Gastroesophageal sphincter (tissue), 4 donors: ENCODE data around the gene SMG5. TPM values are rescaled to one million over a fixed set of nuclear protein-coding genes. Genes with fewer than 3 reads are reported as not detected.

Experiments used
- ATAC-seq: fragments of 150-250 bp; one replicate; pipeline ENCODE4 v1.9.1; 2016; ENCODE audit warnings: mild to moderate bottlenecking, moderate library complexity
- H3K27ac ChIP-seq, 4 donors: fragments of 200-600 bp; sonication (generic) in 3 of 4; 1 replicate in 3 of 4; 2 replicates in 1 of 4; pipeline ENCODE4 v1.5.1; 2016 to 2019
- H3K27me3 ChIP-seq: fragments of 200-600 bp; sonication (generic); one replicate; pipeline ENCODE4 v1.5.1; 2019
- H3K36me3 ChIP-seq, 2 donors: fragments of 200-600 bp; sonication (generic); one replicate each; pipeline ENCODE4 v1.5.1; 2019; ENCODE audit warnings: control low read depth in 1 of 2
- H3K4me1 ChIP-seq, 3 donors: fragments of 200-600 bp; sonication (generic); 1 replicate in 2 of 3; 2 replicates in 1 of 3; pipeline ENCODE4 v1.5.1; 2016 to 2019; ENCODE audit warnings: control low read depth in 2 of 3
- H3K4me3 ChIP-seq, 2 donors: fragments of 200-600 bp; sonication (generic); one replicate each; pipeline ENCODE4 v1.5.1; 2019; ENCODE audit warnings: mild to moderate bottlenecking in 1 of 2, moderate library complexity in 1 of 2
- H3K9me3 ChIP-seq, 3 donors: fragments of 200-600 bp; sonication (generic); one replicate each; pipeline ENCODE4 v1.5.1; 2017 to 2019; ENCODE audit warnings: control low read depth in 2 of 3
- CTCF ChIP-seq, 4 experiments: fragments of 200-600 bp in 2 of 4; fragments of 450-650 bp in 2 of 4; sonication (generic) in 1 of 4; IDR thresholded peaks; one replicate each; pipeline ENCODE4 v1.5.1; 2017 to 2019; ENCODE audit warnings: antibody characterized with exemption in 4 of 4, mild to moderate bottlenecking in 2 of 4, moderate library complexity in 2 of 4
- EP300 ChIP-seq: sonication (generic); formaldehyde crosslinking; IDR thresholded peaks from one replicate; pipeline ENCODE4 v1.6.1; 2017; ENCODE audit warnings: antibody characterized with exemption, mild to moderate bottlenecking
- POLR2A ChIP-seq, 2 donors: fragments of 450-650 bp; IDR thresholded peaks; one replicate each; pipeline ENCODE4 v1.6.1; 2017; ENCODE audit warnings: antibody characterized with exemption in 2 of 2, mild to moderate bottlenecking in 2 of 2, moderate library complexity in 1 of 2
- POLR2AphosphoS5 ChIP-seq: sonication (generic); formaldehyde crosslinking; IDR thresholded peaks from one replicate; pipeline ENCODE4 v1.6.1; 2017; ENCODE audit warnings: antibody characterized with exemption
- WGBS, 2 donors: methylation state at CpG; one replicate each; pipeline ENCODE4 v1.1.5; 2018; ENCODE audit warnings: low coverage in 1 of 2; 5-methylcytosine and 5-hydroxymethylcytosine counted together
- total RNA-seq, 4 donors: library from RNA; depleted of rRNA; stranded (reverse); fragments of >200 nt; gene quantifications; one replicate each; pipeline ENCODE4 v1.1.0, GENCODE V29; 2016

The SMG5 gene
- total RNA-seq, 4 donors from 2014 or later: 60.2 to 106 (median 69.1) TPM

GRCh38 chr1:156230473-156230837, 52.2 kb downstream of the SMG5 start:
- Histone ChIP-seq H3K4me1 (peaks cover 0 to 21% (median 0%) of the 10 kb centered on the region in 3 donors), H3K27me3 (no peaks in the 10 kb centered on the region), H3K9me3 (no peaks in the 10 kb centered on the region), H3K36me3 (peaks cover 0 to 63% of the 10 kb centered on the region in 2 donors), H3K27ac (peak overlapping the region in 2 of 4 donors; percentile 44 to 54), H3K4me3 (no peak overlapping the region)
- no peak for ATAC-seq
- TF ChIP-seq EP300: no peak
- no peak for TF ChIP-seq POLR2AphosphoS5
- no peak for TF ChIP-seq POLR2A (IDR thresholded peaks at IDR 0.05)
- TF ChIP-seq CTCF (IDR thresholded peaks at IDR 0.05): no peak
- WGBS, 2 donors: 71% methylated on average over 1 of the region's 1 CpG; no CpG with 5 or more reads in 1 of the 2 donors

- H3K4me3 ChIP-seq: no peak overlapping the region
- TF ChIP-seq POLR2AphosphoS5 (peak; percentile 59), POLR2A (IDR thresholded peaks at IDR 0.05) (no peak)
- no peaks in the 10 kb centered on the region for H3K27me3 ChIP-seq
- peak; percentile 40 for ATAC-seq
- peaks cover 0 to 58% of the 10 kb centered on the region in 2 donors for H3K36me3 ChIP-seq
- H3K9me3 ChIP-seq: no peaks in the 10 kb centered on the region
- H3K4me1 ChIP-seq: peaks cover 0 to 26% (median 0%) of the 10 kb centered on the region in 3 donors
- 49 to 50% methylated on average over 8 to 9 of the region's 11 CpGs for WGBS, 2 donors
- peak overlapping the region in 2 of 4 donors; percentile 44 to 54 for H3K27ac ChIP-seq
Observed at GRCh38 chr1:156229809-156230472, 52.7 kb downstream of the SMG5 start.

GRCh38 chr1:156228501-156228900, 54.1 kb downstream of the SMG5 start:
- H3K27me3 ChIP-seq: no peaks in the 10 kb centered on the region
- TF ChIP-seq POLR2A (IDR thresholded peaks at IDR 0.05) (no peak), CTCF (IDR thresholded peaks at IDR 0.05) (no peak)
- H3K36me3 ChIP-seq: peaks cover 0 to 57% of the 10 kb centered on the region in 2 donors
- H3K4me1 ChIP-seq: peaks cover 0 to 29% (median 0%) of the 10 kb centered on the region in 3 donors
- no peak overlapping the region for H3K4me3 ChIP-seq
- no peak for ATAC-seq
- 64 to 80% methylated on average over 2 to 7 of the region's 7 CpGs for WGBS, 2 donors
- no peak overlapping the region for H3K27ac ChIP-seq
- no peaks in the 10 kb centered on the region for H3K9me3 ChIP-seq

GRCh38 chr1:156226782-156227181, 55.8 kb downstream of the SMG5 start:
- no peak for TF ChIP-seq CTCF (IDR thresholded peaks at IDR 0.05)
- TF ChIP-seq EP300: no peak
- TF ChIP-seq POLR2A (IDR thresholded peaks at IDR 0.05): no peak
- TF ChIP-seq POLR2AphosphoS5: no peak
- H3K27ac ChIP-seq: no peak overlapping the region
- peaks cover 0 to 62% of the 10 kb centered on the region in 2 donors for H3K36me3 ChIP-seq
- no peak for ATAC-seq
- H3K4me1 ChIP-seq: peaks cover 0 to 29% (median 0%) of the 10 kb centered on the region in 3 donors
- H3K4me3 ChIP-seq: no peak overlapping the region
- 81 to 96% methylated on average over 2 of the region's 4 CpGs for WGBS, 2 donors
- no peaks in the 10 kb centered on the region for H3K9me3 ChIP-seq
- H3K27me3 ChIP-seq: no peaks in the 10 kb centered on the region

GRCh38 chr1:156226116-156226538, 56.5 kb downstream of the SMG5 start:
- Histone ChIP-seq H3K9me3 (no peaks in the 10 kb centered on the region), H3K4me1 (peaks cover 0 to 29% (median 0%) of the 10 kb centered on the region in 3 donors), H3K27me3 (no peaks in the 10 kb centered on the region), H3K27ac (no peak overlapping the region), H3K36me3 (peaks cover 0 to 66% of the 10 kb centered on the region in 2 donors), H3K4me3 (no peak overlapping the region)
- TF ChIP-seq EP300 (no peak), CTCF (IDR thresholded peaks at IDR 0.05) (no peak), POLR2A (IDR thresholded peaks at IDR 0.05) (no peak), POLR2AphosphoS5 (no peak)
- no peak for ATAC-seq
- 78 to 79% methylated on average over 1 of the region's 2 CpGs for WGBS, 2 donors
